ENCODE results near the gene KIFBP. TPM values are rescaled to one million over a fixed set of nuclear protein-coding genes. Genes with fewer than 3 reads are reported as not detected.

KIFBP gene
- total and polyA plus RNA-seq, 4 donors: 10.9 to 27.9 (median 16.4) TPM

DNA sequence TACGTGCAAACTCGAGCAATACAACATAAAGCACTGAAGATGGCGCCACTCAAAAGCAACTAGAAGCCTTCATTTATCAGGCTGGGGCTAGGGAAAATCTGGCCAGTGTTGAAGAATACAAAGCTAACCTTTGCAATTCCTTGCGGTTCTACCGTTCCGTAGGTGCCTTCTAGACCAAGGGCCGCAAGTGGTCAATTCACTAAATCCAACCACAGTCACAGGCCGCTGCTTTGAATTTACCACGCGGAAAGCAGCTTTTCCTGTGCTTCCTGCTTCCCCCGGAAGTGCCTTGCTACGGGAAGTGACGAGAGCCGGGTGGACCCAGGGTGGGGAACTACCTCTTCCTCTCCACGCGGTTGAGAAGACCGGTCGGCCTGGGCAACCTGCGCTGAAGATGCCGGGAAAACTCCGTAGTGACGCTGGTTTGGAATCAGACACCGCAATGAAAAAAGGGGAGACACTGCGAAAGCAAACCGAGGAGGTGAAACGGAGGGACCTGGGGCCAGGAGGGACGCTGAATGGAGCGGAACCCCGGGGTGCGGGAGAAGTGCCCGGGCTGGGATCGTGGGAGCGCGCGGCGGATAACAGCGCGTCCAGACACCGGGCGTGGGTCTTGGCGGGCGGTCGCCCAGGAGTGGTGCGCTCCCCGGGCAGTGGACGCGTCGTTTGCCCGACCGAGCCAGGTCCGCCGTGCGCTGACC is 32.6 kb upstream of the KIFBP start, which contains the start of gene DDX21:
Gene DDX21 (plus strand): TSS at position 339 of the 701 bp plus-strand sequence. CDS start 56 bp downstream, at position 395.
- Histone ChIP-seq H3K27ac (ENCODE audit: low read depth in 1 of 2, low read length in 1 of 2) (peak within 1 kb of the TSS; percentile 80 to 95), H3K4me3 (peak within 1 kb of the TSS; percentile 71), H3K36me3 (ENCODE audit: control insufficient read depth in 4 of 4, insufficient read depth in 4 of 4, low read length in 4 of 4) (peaks cover 0 to 11% (median 5%) of the 10 kb centered on the region in 4 donors), H3K27me3 (ENCODE audit: control insufficient read depth in 3 of 3, insufficient read depth in 3 of 3, low read length in 2 of 3) (no peaks in the 10 kb centered on the region), H3K9me3 (ENCODE audit: control insufficient read depth in 4 of 4, insufficient read depth in 3 of 4, low read length in 3 of 4) (no peaks in the 10 kb centered on the region), H3K9ac (ENCODE audit: insufficient read depth in 1 of 2, low read length in 2 of 2) (peak within 1 kb of the TSS; percentile 69 to 81), H3K4me1 (ENCODE audit: control insufficient read depth in 5 of 5, insufficient read depth in 5 of 5, low read length in 5 of 5) (peaks cover 0 to 11% (median 7%) of the 10 kb centered on the region in 5 donors)
- ATAC-seq (ENCODE audit: insufficient read depth, low FRiP score) (peak; percentile 92), DNase-seq (peak; percentile 92 to 95 (median 95))
- TF ChIP-seq, protein P1, sequence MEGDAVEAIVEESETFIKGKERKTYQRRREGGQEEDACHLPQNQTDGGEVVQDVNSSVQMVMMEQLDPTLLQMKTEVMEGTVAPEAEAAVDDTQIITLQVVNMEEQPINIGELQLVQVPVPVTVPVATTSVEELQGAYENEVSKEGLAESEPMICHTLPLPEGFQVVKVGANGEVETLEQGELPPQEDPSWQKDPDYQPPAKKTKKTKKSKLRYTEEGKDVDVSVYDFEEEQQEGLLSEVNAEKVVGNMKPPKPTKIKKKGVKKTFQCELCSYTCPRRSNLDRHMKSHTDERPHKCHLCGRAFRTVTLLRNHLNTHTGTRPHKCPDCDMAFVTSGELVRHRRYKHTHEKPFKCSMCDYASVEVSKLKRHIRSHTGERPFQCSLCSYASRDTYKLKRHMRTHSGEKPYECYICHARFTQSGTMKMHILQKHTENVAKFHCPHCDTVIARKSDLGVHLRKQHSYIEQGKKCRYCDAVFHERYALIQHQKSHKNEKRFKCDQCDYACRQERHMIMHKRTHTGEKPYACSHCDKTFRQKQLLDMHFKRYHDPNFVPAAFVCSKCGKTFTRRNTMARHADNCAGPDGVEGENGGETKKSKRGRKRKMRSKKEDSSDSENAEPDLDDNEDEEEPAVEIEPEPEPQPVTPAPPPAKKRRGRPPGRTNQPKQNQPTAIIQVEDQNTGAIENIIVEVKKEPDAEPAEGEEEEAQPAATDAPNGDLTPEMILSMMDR (IDR thresholded peaks at IDR 0.05; ENCODE audit: control extremely low read depth, extremely low read depth): peak; percentile 37
- 0% methylated on average over 52 to 53 of the region's 53 CpGs for WGBS, 2 donors

DNA sequence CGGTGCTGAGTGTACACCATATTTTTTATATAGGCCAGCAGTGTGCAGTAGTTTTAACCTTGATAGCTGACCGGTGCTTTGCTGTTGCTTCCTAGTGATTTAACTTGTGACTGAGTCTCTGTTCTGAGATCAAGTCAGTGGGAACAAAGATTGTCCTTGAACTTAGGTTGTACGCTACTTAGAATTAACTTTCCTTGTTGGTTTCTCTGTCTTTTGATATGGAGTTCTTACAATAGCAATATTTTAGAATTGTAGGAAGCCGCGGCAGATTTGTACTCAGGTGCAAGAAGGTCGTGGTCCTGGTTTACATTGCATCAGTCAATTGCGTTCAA is 31.4 kb upstream of the KIFBP start:
- H3K4me3 ChIP-seq: peak overlapping the region; percentile 71
- WGBS, 2 donors: 47 to 51% methylated on average over 7 of the region's 7 CpGs
- peaks cover 0 to 11% (median 7%) of the 10 kb centered on the region in 5 donors for H3K4me1 ChIP-seq (ENCODE audit: control insufficient read depth in 5 of 5, insufficient read depth in 5 of 5, low read length in 5 of 5)
- no peaks in the 10 kb centered on the region for H3K9me3 ChIP-seq (ENCODE audit: control insufficient read depth in 4 of 4, insufficient read depth in 3 of 4, low read length in 3 of 4)
- H3K36me3 ChIP-seq (ENCODE audit: control insufficient read depth in 4 of 4, insufficient read depth in 4 of 4, low read length in 4 of 4): peaks cover 2 to 13% (median 8%) of the 10 kb centered on the region in 4 donors
- peak overlapping the region; percentile 13 to 73 for H3K27ac ChIP-seq (ENCODE audit: low read depth in 1 of 2, low read length in 1 of 2)
- H3K9ac ChIP-seq (ENCODE audit: insufficient read depth in 1 of 2, low read length in 2 of 2): peak overlapping the region; percentile 14 to 49
- TF ChIP-seq, protein P1 (IDR thresholded peaks at IDR 0.05; ENCODE audit: control extremely low read depth, extremely low read depth): no peak
- ATAC-seq (ENCODE audit: insufficient read depth, low FRiP score): no peak
- no peaks in the 10 kb centered on the region for H3K27me3 ChIP-seq (ENCODE audit: control insufficient read depth in 3 of 3, insufficient read depth in 3 of 3, low read length in 2 of 3)
- no peak for DNase-seq

DNA sequence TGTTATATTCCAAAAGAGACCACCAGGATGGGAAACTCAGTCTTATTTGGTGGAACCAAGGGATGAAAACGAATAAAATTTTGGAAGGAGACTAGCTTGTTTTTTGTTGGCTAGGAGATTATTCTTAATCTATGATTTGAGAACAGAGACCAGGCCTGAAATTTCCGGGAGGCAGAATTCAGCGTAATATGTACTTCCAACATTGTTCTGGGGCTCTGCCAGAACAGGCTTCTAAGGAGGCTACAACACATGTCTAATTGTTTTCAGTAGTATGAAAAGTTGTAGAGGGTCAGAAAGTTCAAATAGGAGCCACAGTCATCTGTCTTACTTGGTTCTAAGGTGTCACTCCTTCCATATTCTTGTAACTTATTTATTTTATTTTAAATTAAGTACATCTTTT is 30.9 kb upstream of the KIFBP start:
- TF ChIP-seq, protein P1 (IDR thresholded peaks at IDR 0.05; ENCODE audit: control extremely low read depth, extremely low read depth): no peak
- peak in 1 of 3 donors; percentile 3 for DNase-seq
- Histone ChIP-seq H3K36me3 (ENCODE audit: control insufficient read depth in 4 of 4, insufficient read depth in 4 of 4, low read length in 4 of 4) (peaks cover 3 to 17% (median 12%) of the 10 kb centered on the region in 4 donors), H3K4me1 (ENCODE audit: control insufficient read depth in 5 of 5, insufficient read depth in 5 of 5, low read length in 5 of 5) (peaks cover 0 to 11% (median 7%) of the 10 kb centered on the region in 5 donors), H3K27ac (ENCODE audit: low read depth in 1 of 2, low read length in 1 of 2) (peak overlapping the region in 1 of 2 donors; percentile 73), H3K9me3 (ENCODE audit: control insufficient read depth in 4 of 4, insufficient read depth in 3 of 4, low read length in 3 of 4) (no peaks in the 10 kb centered on the region), H3K9ac (ENCODE audit: insufficient read depth in 1 of 2, low read length in 2 of 2) (peak overlapping the region in 1 of 2 donors; percentile 49), H3K27me3 (ENCODE audit: control insufficient read depth in 3 of 3, insufficient read depth in 3 of 3, low read length in 2 of 3) (no peaks in the 10 kb centered on the region), H3K4me3 (no peak overlapping the region)
- WGBS, 2 donors: 67 to 87% methylated on average over 3 of the region's 3 CpGs
- no peak for ATAC-seq (ENCODE audit: insufficient read depth, low FRiP score)
